Measurements from ENCODE around the gene ACO2.

DNA sequence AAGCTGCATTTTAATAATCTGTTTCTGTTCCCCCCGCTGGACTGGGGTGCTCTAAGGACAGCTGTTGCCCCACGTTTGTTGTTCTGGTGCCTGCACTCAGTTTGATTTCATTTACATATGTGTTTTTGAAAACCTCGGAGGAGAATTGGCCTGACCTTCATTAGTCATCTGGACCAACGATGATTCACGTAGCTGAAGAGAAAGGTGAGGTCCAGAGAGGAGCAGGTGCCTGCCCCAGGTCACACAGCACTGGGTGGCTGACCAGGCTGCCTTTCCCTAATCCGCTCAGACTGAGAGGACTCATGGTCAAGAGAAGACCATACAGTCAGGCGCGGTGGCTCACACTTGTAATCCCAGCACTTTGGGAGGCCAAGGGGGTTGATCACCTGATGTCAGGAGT, 95.6 kb downstream of the ACO2 start:
- TF ChIP-seq, protein P1, sequence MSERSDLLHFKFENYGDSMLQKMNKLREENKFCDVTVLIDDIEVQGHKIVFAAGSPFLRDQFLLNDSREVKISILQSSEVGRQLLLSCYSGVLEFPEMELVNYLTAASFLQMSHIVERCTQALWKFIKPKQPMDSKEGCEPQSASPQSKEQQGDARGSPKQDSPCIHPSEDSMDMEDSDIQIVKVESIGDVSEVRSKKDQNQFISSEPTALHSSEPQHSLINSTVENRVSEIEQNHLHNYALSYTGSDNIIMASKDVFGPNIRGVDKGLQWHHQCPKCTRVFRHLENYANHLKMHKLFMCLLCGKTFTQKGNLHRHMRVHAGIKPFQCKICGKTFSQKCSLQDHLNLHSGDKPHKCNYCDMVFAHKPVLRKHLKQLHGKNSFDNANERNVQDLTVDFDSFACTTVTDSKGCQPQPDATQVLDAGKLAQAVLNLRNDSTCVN (tag by site-specific recombination; optimal IDR thresholded peaks at IDR 0.05) = no peak
- TF ChIP-seq ZEB2 (tag by site-specific recombination; IDR thresholded peaks at IDR 0.05) (no peak), YY1 (tag by site-specific recombination; IDR thresholded peaks at IDR 0.05) (no peak), TCF7L2 (IDR thresholded peaks at IDR 0.05; ENCODE audit: borderline replicate concordance, low read depth, low read length) (no peak), OSR2 (tag by site-specific recombination; IDR thresholded peaks at IDR 0.05) (no peak), BCL11B (tag by site-specific recombination; IDR thresholded peaks at IDR 0.05; ENCODE audit: low read depth) (no peak), SALL2 (tag by site-specific recombination; IDR thresholded peaks at IDR 0.05; ENCODE audit: borderline replicate concordance) (no peak), ZSCAN30 (tag by site-specific recombination; IDR thresholded peaks at IDR 0.05) (no peak)
- TF ChIP-seq, protein P2, sequence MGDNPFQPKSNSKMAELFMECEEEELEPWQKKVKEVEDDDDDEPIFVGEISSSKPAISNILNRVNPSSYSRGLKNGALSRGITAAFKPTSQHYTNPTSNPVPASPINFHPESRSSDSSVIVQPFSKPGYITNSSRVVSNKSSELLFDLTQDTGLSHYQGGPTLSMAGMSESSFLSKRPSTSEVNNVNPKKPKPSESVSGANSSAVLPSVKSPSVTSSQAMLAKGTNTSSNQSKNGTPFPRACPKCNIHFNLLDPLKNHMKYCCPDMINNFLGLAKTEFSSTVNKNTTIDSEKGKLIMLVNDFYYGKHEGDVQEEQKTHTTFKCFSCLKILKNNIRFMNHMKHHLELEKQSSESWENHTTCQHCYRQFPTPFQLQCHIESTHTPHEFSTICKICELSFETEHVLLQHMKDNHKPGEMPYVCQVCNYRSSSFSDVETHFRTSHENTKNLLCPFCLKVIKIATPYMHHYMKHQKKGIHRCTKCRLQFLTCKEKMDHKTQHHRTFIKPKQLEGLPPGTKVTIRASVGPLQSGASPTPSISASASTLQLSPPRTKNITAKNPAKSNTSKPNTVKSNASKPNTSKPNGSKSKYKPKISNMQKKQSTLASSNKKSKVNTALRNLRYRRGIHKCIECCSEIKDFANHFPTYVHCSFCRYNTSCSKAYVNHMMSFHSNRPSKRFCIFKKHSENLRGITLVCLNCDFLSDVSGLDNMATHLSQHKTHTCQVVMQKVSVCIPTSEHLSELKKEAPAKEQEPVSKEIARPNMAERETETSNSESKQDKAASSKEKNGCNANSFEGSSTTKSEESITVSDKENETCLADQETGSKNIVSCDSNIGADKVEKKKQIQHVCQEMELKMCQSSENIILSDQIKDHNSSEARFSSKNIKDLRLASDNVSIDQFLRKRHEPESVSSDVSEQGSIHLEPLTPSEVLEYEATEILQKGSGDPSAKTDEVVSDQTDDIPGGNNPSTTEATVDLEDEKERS (tag by site-specific recombination; IDR thresholded peaks at IDR 0.05) = no peak
- TF ChIP-seq, protein P3, sequence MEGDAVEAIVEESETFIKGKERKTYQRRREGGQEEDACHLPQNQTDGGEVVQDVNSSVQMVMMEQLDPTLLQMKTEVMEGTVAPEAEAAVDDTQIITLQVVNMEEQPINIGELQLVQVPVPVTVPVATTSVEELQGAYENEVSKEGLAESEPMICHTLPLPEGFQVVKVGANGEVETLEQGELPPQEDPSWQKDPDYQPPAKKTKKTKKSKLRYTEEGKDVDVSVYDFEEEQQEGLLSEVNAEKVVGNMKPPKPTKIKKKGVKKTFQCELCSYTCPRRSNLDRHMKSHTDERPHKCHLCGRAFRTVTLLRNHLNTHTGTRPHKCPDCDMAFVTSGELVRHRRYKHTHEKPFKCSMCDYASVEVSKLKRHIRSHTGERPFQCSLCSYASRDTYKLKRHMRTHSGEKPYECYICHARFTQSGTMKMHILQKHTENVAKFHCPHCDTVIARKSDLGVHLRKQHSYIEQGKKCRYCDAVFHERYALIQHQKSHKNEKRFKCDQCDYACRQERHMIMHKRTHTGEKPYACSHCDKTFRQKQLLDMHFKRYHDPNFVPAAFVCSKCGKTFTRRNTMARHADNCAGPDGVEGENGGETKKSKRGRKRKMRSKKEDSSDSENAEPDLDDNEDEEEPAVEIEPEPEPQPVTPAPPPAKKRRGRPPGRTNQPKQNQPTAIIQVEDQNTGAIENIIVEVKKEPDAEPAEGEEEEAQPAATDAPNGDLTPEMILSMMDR (tag by site-specific recombination; IDR thresholded peaks at IDR 0.05) = no peak
